GM12878 (cell line): ENCODE measurements around the gene MAPKAPK2. TPM values are rescaled to one million over a fixed set of nuclear protein-coding genes. Genes with fewer than 3 reads are reported as not detected.

Experiments used
- ATAC-seq: fragments of 200-7000 bp; cut with Tn5 transposase; 3 replicates; pipeline ENCODE4 v1.9.1; 2020; ENCODE audit warnings: mild to moderate bottlenecking, moderate library complexity
- BruUV-seq: library from RNA; stranded (reverse); fragments of 400-500 nt; replicated peaks from 2 replicates; lab custom pipeline; 2021; lab: Mats Ljungman, UMichigan
- CTCF ChIA-PET: fragments of 300-600 bp; sonication (Branson Sonifier 250); formaldehyde crosslinking; extraction: SDS; loops from one replicate; lab custom pipeline; 2021; ENCODE audit warnings: inconsistent platforms; lab: Yijun Ruan, JAX
- POLR2A ChIA-PET: fragments of 350-600 bp; formaldehyde crosslinking; extraction: SDS; loops from one replicate; lab custom pipeline; 2021; ENCODE audit warnings: inconsistent platforms; lab: Charles Lee
- RAD21 ChIA-PET: fragments of 300-600 bp; sonication (Branson Sonifier 250); formaldehyde crosslinking; loops from one replicate; lab custom pipeline; 2023; ENCODE audit warnings: antibody characterized with exemption; ENCODE audit not compliant: unreplicated experiment; lab: Charles Lee
- SMC1A ChIA-PET: fragments of 300-600 bp; sonication (Branson Sonifier 250); formaldehyde crosslinking; loops from one replicate; lab custom pipeline; 2023; ENCODE audit not compliant: unreplicated experiment, uncharacterized antibody; lab: Charles Lee
- DNase-seq: peaks from one replicate; pipeline ENCODE4 v3.0.0-alpha.2; 2011; ENCODE audit warnings: low read depth, low spot score
- FAIRE-seq: peaks from 3 replicates; lab custom pipeline; 2011; peaks lifted over from hg19 to GRCh38; lab: Jason Lieb, UNC
- H2AFZ ChIP-seq: 2 replicates; pipeline ENCODE4 v1.6.0; 2011; ENCODE audit warnings: low read depth, low read length, control low read depth; ENCODE audit not compliant: control insufficient read depth
- H3K27ac ChIP-seq: 2 replicates; pipeline ENCODE4 v1.5.1; 2011; ENCODE audit warnings: control low read depth; ENCODE audit not compliant: control insufficient read depth, insufficient read depth
- H3K27me3 ChIP-seq, 2 experiments: replicated peaks in 1 of 2; 2 replicates each; pipeline versions ENCODE4 v1.6.0 to v1.6.1; 2011; ENCODE audit warnings: low read length in 1 of 2; ENCODE audit not compliant: control insufficient read depth in 2 of 2, insufficient read depth in 2 of 2
- H3K36me3 ChIP-seq, 2 experiments: 2 replicates each; pipeline ENCODE4 v1.5.1; 2011; ENCODE audit warnings: low read length in 1 of 2; ENCODE audit not compliant: control insufficient read depth in 2 of 2, insufficient read depth in 2 of 2
- H3K4me1 ChIP-seq: 2 replicates; pipeline ENCODE4 v1.6.1; 2011; ENCODE audit warnings: mild to moderate bottlenecking, low read length, moderate library complexity, mixed read lengths; ENCODE audit not compliant: control insufficient read depth, insufficient read depth
- H3K4me2 ChIP-seq: 2 replicates; pipeline ENCODE4 v1.6.0; 2011; ENCODE audit warnings: control low read depth; ENCODE audit not compliant: control insufficient read depth, insufficient read depth
- H3K4me3 ChIP-seq: fragments of 200-600 bp; sonication (generic); 2 replicates; pipeline ENCODE4 v1.5.1; 2016
- H3K79me2 ChIP-seq: 2 replicates; pipeline ENCODE4 v1.6.0; 2011; ENCODE audit warnings: low read length; ENCODE audit not compliant: control insufficient read depth, insufficient read depth
- H3K9ac ChIP-seq: 2 replicates; pipeline ENCODE4 v1.8.0; 2011; ENCODE audit warnings: low read length, control low read depth, mixed read lengths; ENCODE audit not compliant: control insufficient read depth, insufficient read depth
- H3K9me3 ChIP-seq: replicated peaks from 3 replicates; pipeline ENCODE4 v1.5.1; 2011; ENCODE audit warnings: mild to moderate bottlenecking, low read length; ENCODE audit not compliant: control insufficient read depth, insufficient read depth
- H4K20me1 ChIP-seq: 2 replicates; pipeline ENCODE4 v1.6.0; 2011; ENCODE audit not compliant: control insufficient read depth, insufficient read depth
- BHLHE40 ChIP-seq, 2 experiments: fragments of 450-650 bp in 1 of 2; IDR thresholded peaks; 2 replicates each; pipeline ENCODE4 v1.6.1; 2011 to 2017; ENCODE audit warnings: low read depth in 2 of 2, borderline replicate concordance in 1 of 2, improper control_type of control experiment in 1 of 2, low read length in 1 of 2, mild to moderate bottlenecking in 1 of 2
- BRCA1 ChIP-seq: IDR thresholded peaks from 2 replicates; pipeline ENCODE4 v1.6.1; 2011; ENCODE audit warnings: low read depth, low read length, improper control_type of control experiment
- KDM1A ChIP-seq: fragments of 200-600 bp; sonication (generic); IDR thresholded peaks from 2 replicates; pipeline ENCODE4 v1.6.1; 2016; ENCODE audit warnings: borderline replicate concordance
- MTA2 ChIP-seq: fragments of 450-650 bp; IDR thresholded peaks from 2 replicates; pipeline ENCODE4 v1.6.1; 2016; ENCODE audit warnings: low read depth, mild to moderate bottlenecking, moderate library complexity
- MTA3 ChIP-seq: IDR thresholded peaks from 2 replicates; pipeline ENCODE4 v1.6.1; 2012; ENCODE audit warnings: low read length, inconsistent platforms, borderline replicate concordance
- NR2F1 ChIP-seq: fragments of 450-650 bp; conservative IDR thresholded peaks from 2 replicates; pipeline ENCODE4 v1.6.1; 2017; ENCODE audit warnings: mild to moderate bottlenecking
- POLR2AphosphoS2 ChIP-seq: IDR thresholded peaks from 2 replicates; pipeline ENCODE4 v1.6.1; 2011; ENCODE audit warnings: low read depth, mild to moderate bottlenecking, low read length, improper control_type of control experiment, moderate library complexity
- SIN3A ChIP-seq: IDR thresholded peaks from 2 replicates; pipeline ENCODE4 v1.6.1; 2012; ENCODE audit warnings: low read depth, low read length, improper control_type of control experiment
- ZNF217 ChIP-seq: fragments of 450-650 bp; IDR thresholded peaks from 2 replicates; pipeline ENCODE4 v1.6.1; 2017; ENCODE audit warnings: antibody characterized with exemption, mild to moderate bottlenecking
- ZNF384 ChIP-seq: IDR thresholded peaks from 2 replicates; pipeline ENCODE4 v1.6.1; 2012; ENCODE audit warnings: low read depth, mild to moderate bottlenecking, low read length, improper control_type of control experiment, borderline replicate concordance
- WGBS: methylation state at CpG from one replicate; pipeline ENCODE4 v1.1.6; 2016; ENCODE audit warnings: low lambda C conversion rate; ENCODE audit not compliant: insufficient replicate concordance, insufficient coverage; ENCODE audit errors: missing lambda C conversion rate; 5-methylcytosine and 5-hydroxymethylcytosine counted together
- in situ Hi-C: fragments of 300-500 bp; cut with MboI; formaldehyde crosslinking; loops from 9 replicates; pipeline ENCODE4 v1.14.3; 2018; ENCODE audit warnings: mixed read lengths
- intact Hi-C: fragments of 100-400 bp; cut with micrococcal nuclease; formaldehyde crosslinking; loops from one replicate; pipeline ENCODE4 v1.14.2; 2022; ENCODE audit not compliant: unreplicated experiment
- polyA plus RNA-seq, 11 experiments: library from polyadenylated mRNA; depleted of rRNA in 4 of 11; unstranded in 6 of 11; stranded (reverse) in 5 of 11; fragments of >200 nt; fragmentation: Nextera tagmentation in 4 of 11; fragmentation: Illumina TruSeq in 1 of 11; extraction: Ambion mirVana in 4 of 11; extraction: Trizol in 1 of 11; gene quantifications; 1 replicate in 1 of 11; 2 replicates in 10 of 11; pipeline versions ENCODE4 v1.2.1 to v1.2.3, GENCODE V29; 2011 to 2016; ENCODE audit warnings: inconsistent platforms in 2 of 11, missing spikeins in 2 of 11, low read depth in 1 of 11
- total RNA-seq, 4 experiments: library from RNA; depleted of rRNA in 3 of 4; stranded (reverse); fragments of >200 nt in 3 of 4; fragmentation: Illumina TruSeq in 1 of 4; extraction: Trizol in 1 of 4; gene quantifications; 2 replicates each; pipeline versions ENCODE4 v1.2.1 to v1.2.3, GENCODE V29; 2013 to 2021
- TF ChIP-seq, protein P1 (sequence below): fragments of 450-650 bp; formaldehyde crosslinking; IDR thresholded peaks from 2 replicates; pipeline ENCODE4 v1.5.0; 2022; ENCODE audit warnings: mild to moderate bottlenecking, missing genetic modification characterization
- TF ChIP-seq, protein P2 (sequence below): fragments of 450-650 bp; formaldehyde crosslinking; IDR thresholded peaks from 2 replicates; pipeline ENCODE4 v1.4.0; 2020; ENCODE audit warnings: mild to moderate bottlenecking, moderate library complexity
- TF ChIP-seq, protein P3 (sequence below): fragments of 450-650 bp; IDR thresholded peaks from 2 replicates; pipeline ENCODE4 v1.6.1; 2016; ENCODE audit warnings: mild to moderate bottlenecking, moderate library complexity, borderline replicate concordance

MAPKAPK2 gene
- total and polyA plus RNA-seq, 10 of the 15 experiments (the other 5 are each of a cell fraction or from before 2014, with no cell fraction given), result 0.72 to 92.2 (median 49.3) TPM

DNA sequence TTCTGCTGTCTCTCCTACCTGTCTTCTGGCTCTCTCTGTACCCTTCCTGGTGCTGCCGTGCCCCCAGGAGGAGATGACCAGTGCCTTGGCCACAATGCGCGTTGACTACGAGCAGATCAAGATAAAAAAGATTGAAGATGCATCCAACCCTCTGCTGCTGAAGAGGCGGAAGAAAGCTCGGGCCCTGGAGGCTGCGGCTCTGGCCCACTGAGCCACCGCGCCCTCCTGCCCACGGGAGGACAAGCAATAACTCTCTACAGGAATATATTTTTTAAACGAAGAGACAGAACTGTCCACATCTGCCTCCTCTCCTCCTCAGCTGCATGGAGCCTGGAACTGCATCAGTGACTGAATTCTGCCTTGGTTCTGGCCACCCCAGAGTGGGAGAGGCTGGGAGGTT lies 47.8 kb downstream of the MAPKAPK2 start:
- SMC1A ChIA-PET, result interaction anchor here (4.6 to 6.4 kb wide), 3 partner anchors 37 to 180 kb away, joined by 41 to 417 read pairs (median 148); partner anchors contain the start of genes IL10 and IL19
- Histone ChIP-seq H2AFZ (no peak overlapping the region), H3K4me3 (no peak overlapping the region), H3K27ac (no peak overlapping the region), H3K36me3 (peaks cover 34 to 52% of the 10 kb centered on the region in 2 experiments), H3K9ac (no peak overlapping the region), H3K4me1 (peaks cover 8% of the 10 kb centered on the region), H3K9me3 (no peaks in the 10 kb centered on the region), H4K20me1 (peaks cover 3% of the 10 kb centered on the region), H3K4me2 (no peak overlapping the region), H3K27me3 (no peaks in the 10 kb centered on the region), H3K79me2 (peaks cover 6% of the 10 kb centered on the region)
- BruUV-seq, result no TSS peak
- in situ Hi-C loops (no loop called here), intact Hi-C loops (no loop called here)
- FAIRE-seq, result no peak
- POLR2A ChIA-PET, result no interaction called here
- CTCF ChIA-PET, result interaction anchor here (0.8 to 20.3 kb wide), 6 partner anchors 13 to 249 kb away, joined by 3 to 805 read pairs (median 63); no protein-coding TSS in a partner anchor
- ATAC-seq, result no peak
- RAD21 ChIA-PET, result interaction anchor here (0.9 to 9.3 kb wide), 2 partner anchors 62 to 73 kb away, joined by 3 to 297 read pairs; no protein-coding TSS in a partner anchor
- no peak for DNase-seq
- WGBS, result 90% methylated on average over 11 of the region's 11 CpGs
- TF ChIP-seq, protein P1, sequence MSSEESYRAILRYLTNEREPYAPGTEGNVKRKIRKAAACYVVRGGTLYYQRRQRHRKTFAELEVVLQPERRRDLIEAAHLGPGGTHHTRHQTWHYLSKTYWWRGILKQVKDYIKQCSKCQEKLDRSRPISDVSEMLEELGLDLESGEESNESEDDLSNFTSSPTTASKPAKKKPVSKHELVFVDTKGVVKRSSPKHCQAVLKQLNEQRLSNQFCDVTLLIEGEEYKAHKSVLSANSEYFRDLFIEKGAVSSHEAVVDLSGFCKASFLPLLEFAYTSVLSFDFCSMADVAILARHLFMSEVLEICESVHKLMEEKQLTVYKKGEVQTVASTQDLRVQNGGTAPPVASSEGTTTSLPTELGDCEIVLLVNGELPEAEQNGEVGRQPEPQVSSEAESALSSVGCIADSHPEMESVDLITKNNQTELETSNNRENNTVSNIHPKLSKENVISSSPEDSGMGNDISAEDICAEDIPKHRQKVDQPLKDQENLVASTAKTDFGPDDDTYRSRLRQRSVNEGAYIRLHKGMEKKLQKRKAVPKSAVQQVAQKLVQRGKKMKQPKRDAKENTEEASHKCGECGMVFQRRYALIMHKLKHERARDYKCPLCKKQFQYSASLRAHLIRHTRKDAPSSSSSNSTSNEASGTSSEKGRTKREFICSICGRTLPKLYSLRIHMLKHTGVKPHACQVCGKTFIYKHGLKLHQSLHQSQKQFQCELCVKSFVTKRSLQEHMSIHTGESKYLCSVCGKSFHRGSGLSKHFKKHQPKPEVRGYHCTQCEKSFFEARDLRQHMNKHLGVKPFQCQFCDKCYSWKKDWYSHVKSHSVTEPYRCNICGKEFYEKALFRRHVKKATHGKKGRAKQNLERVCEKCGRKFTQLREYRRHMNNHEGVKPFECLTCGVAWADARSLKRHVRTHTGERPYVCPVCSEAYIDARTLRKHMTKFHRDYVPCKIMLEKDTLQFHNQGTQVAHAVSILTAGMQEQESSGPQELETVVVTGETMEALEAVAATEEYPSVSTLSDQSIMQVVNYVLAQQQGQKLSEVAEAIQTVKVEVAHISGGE (CRISPR knock-in tag), result no peak
- no peak for TF ChIP-seq ZNF384
- TF ChIP-seq MTA3, result no peak
- no peak for TF ChIP-seq KDM1A
- TF ChIP-seq BHLHE40 (IDR thresholded peaks at IDR 0.05; ENCODE audit: borderline replicate concordance in 1 of 2, low read depth in 2 of 2, low read length in 1 of 2), result no peak
- TF ChIP-seq NR2F1, result no peak
- no peak for TF ChIP-seq POLR2AphosphoS2
- TF ChIP-seq MTA2, result no peak
- TF ChIP-seq ZNF217, result no peak
- TF ChIP-seq BRCA1, result no peak
- TF ChIP-seq, protein P2, sequence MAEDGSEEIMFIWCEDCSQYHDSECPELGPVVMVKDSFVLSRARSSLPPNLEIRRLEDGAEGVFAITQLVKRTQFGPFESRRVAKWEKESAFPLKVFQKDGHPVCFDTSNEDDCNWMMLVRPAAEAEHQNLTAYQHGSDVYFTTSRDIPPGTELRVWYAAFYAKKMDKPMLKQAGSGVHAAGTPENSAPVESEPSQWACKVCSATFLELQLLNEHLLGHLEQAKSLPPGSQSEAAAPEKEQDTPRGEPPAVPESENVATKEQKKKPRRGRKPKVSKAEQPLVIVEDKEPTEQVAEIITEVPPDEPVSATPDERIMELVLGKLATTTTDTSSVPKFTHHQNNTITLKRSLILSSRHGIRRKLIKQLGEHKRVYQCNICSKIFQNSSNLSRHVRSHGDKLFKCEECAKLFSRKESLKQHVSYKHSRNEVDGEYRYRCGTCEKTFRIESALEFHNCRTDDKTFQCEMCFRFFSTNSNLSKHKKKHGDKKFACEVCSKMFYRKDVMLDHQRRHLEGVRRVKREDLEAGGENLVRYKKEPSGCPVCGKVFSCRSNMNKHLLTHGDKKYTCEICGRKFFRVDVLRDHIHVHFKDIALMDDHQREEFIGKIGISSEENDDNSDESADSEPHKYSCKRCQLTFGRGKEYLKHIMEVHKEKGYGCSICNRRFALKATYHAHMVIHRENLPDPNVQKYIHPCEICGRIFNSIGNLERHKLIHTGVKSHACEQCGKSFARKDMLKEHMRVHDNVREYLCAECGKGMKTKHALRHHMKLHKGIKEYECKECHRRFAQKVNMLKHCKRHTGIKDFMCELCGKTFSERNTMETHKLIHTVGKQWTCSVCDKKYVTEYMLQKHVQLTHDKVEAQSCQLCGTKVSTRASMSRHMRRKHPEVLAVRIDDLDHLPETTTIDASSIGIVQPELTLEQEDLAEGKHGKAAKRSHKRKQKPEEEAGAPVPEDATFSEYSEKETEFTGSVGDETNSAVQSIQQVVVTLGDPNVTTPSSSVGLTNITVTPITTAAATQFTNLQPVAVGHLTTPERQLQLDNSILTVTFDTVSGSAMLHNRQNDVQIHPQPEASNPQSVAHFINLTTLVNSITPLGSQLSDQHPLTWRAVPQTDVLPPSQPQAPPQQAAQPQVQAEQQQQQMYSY, result no peak
- TF ChIP-seq SIN3A, result no peak
- TF ChIP-seq, protein P3, sequence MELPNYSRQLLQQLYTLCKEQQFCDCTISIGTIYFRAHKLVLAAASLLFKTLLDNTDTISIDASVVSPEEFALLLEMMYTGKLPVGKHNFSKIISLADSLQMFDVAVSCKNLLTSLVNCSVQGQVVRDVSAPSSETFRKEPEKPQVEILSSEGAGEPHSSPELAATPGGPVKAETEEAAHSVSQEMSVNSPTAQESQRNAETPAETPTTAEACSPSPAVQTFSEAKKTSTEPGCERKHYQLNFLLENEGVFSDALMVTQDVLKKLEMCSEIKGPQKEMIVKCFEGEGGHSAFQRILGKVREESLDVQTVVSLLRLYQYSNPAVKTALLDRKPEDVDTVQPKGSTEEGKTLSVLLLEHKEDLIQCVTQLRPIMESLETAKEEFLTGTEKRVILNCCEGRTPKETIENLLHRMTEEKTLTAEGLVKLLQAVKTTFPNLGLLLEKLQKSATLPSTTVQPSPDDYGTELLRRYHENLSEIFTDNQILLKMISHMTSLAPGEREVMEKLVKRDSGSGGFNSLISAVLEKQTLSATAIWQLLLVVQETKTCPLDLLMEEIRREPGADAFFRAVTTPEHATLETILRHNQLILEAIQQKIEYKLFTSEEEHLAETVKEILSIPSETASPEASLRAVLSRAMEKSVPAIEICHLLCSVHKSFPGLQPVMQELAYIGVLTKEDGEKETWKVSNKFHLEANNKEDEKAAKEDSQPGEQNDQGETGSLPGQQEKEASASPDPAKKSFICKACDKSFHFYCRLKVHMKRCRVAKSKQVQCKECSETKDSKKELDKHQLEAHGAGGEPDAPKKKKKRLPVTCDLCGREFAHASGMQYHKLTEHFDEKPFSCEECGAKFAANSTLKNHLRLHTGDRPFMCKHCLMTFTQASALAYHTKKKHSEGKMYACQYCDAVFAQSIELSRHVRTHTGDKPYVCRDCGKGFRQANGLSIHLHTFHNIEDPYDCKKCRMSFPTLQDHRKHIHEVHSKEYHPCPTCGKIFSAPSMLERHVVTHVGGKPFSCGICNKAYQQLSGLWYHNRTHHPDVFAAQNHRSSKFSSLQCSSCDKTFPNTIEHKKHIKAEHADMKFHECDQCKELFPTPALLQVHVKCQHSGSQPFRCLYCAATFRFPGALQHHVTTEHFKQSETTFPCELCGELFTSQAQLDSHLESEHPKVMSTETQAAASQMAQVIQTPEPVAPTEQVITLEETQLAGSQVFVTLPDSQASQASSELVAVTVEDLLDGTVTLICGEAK, result no peak
